ENCODE measurements around the gene KIAA1671.

- TF ChIP-seq CTCF (IDR thresholded peaks at IDR 0.05; ENCODE audit: low read length) (no peak), EZH2 (IDR thresholded peaks at IDR 0.05; ENCODE audit: borderline replicate concordance, low read length) (no peak)
Measured at GRCh38 chr22:25216230-25216629, 263.7 kb downstream of the KIAA1671 start.
